Skeletal muscle tissue (tissue), 4 donors: ENCODE results near the gene KRTAP16-1. TPM values are rescaled to one million over a fixed set of nuclear protein-coding genes. Genes with fewer than 3 reads are reported as not detected.

ENCODE experiments used
- H3K27ac ChIP-seq: one replicate; pipeline ENCODE4 v1.7.0; 2013; ENCODE audit warnings: mild to moderate bottlenecking, low read depth, low read length, inconsistent platforms
- H3K27me3 ChIP-seq, 3 donors: one replicate each; pipeline ENCODE4 v1.7.0; 2013; ENCODE audit warnings: low read length in 3 of 3; ENCODE audit not compliant: control insufficient read depth in 3 of 3, insufficient read depth in 3 of 3
- H3K36me3 ChIP-seq, 3 donors: one replicate each; pipeline ENCODE4 v1.7.0; 2013; ENCODE audit warnings: low read length in 3 of 3; ENCODE audit not compliant: control insufficient read depth in 3 of 3, insufficient read depth in 3 of 3
- H3K4me1 ChIP-seq, 3 donors: one replicate each; pipeline ENCODE4 v1.7.0; 2013; ENCODE audit warnings: low read length in 3 of 3, mild to moderate bottlenecking in 3 of 3; ENCODE audit not compliant: control insufficient read depth in 3 of 3, insufficient read depth in 3 of 3
- H3K4me3 ChIP-seq, 3 donors: one replicate each; pipeline ENCODE4 v1.7.0; 2013; ENCODE audit warnings: low read length in 3 of 3
- H3K9ac ChIP-seq, 3 donors: one replicate each; pipeline ENCODE4 v1.7.0; 2013; ENCODE audit warnings: low read length in 3 of 3, mild to moderate bottlenecking in 3 of 3, moderate library complexity in 2 of 3, low read depth in 1 of 3
- H3K9me3 ChIP-seq, 3 donors: one replicate each; pipeline ENCODE4 v1.7.0; 2013; ENCODE audit warnings: low read length in 3 of 3; ENCODE audit not compliant: control insufficient read depth in 3 of 3
- total RNA-seq: library from RNA; depleted of rRNA; stranded (reverse); fragments of >200 nt; gene quantifications from one replicate; pipeline ENCODE4 v1.2.3, GENCODE V29; 2014
- donor health status: Osteomylitis.

The KRTAP16-1 gene
- total RNA-seq, 1 donor from 2014 or later, result not detected

- H3K9ac ChIP-seq, result no peak overlapping the region
- peaks cover 2 to 4% (median 3%) of the 10 kb centered on the region in 3 donors for H3K4me1 ChIP-seq
- H3K27me3 ChIP-seq, result peaks cover 3 to 52% (median 25%) of the 10 kb centered on the region in 3 donors
- H3K36me3 ChIP-seq, result no peaks in the 10 kb centered on the region
- no peak overlapping the region for H3K4me3 ChIP-seq
- H3K9me3 ChIP-seq, result peaks cover 0 to 2% (median 0%) of the 10 kb centered on the region in 3 donors
- H3K27ac ChIP-seq, result no peak overlapping the region
Measured at GRCh38 chr17:41302981-41303380, 6.1 kb downstream of the KRTAP16-1 start.

- H3K9me3 ChIP-seq, result peaks cover 0 to 2% (median 0%) of the 10 kb centered on the region in 3 donors
- no peaks in the 10 kb centered on the region for H3K4me1 ChIP-seq
- no peak within 1 kb of the TSS for H3K27ac ChIP-seq
Measured at GRCh38 chr17:41301916-41302901, 6.9 kb downstream of the KRTAP16-1 start, which contains the start of gene KRTAP29-1. Gene KRTAP29-1, minus strand, starts transcription at chr17:41302851. Its CDS starts 0 bp downstream, at chr17:41302851.

GRCh38 chr17:41301204-41301790, 7.8 kb downstream of the KRTAP16-1 start:
- peaks cover 4 to 40% (median 9%) of the 10 kb centered on the region in 3 donors for H3K27me3 ChIP-seq
- H3K9ac ChIP-seq, result no peak overlapping the region
- peaks cover 0 to 2% (median 0%) of the 10 kb centered on the region in 3 donors for H3K9me3 ChIP-seq
- H3K4me3 ChIP-seq, result no peak overlapping the region
- no peak overlapping the region for H3K27ac ChIP-seq
- no peaks in the 10 kb centered on the region for H3K36me3 ChIP-seq
- H3K4me1 ChIP-seq, result no peaks in the 10 kb centered on the region

More at GRCh38 chr17:41301916-41302901, 6.9 kb downstream of the KRTAP16-1 start, which contains the start of gene KRTAP29-1:
- Histone ChIP-seq H3K36me3 (no peaks in the 10 kb centered on the region), H3K9ac (no peak within 1 kb of the TSS), H3K4me3 (no peak within 1 kb of the TSS), H3K27me3 (peaks cover 4 to 48% (median 17%) of the 10 kb centered on the region in 3 donors)

GRCh38 chr17:41298458-41299135, 10.5 kb downstream of the KRTAP16-1 start:
- H3K27ac ChIP-seq, result no peak overlapping the region
- H3K36me3 ChIP-seq, result no peaks in the 10 kb centered on the region
- no peak overlapping the region for H3K4me3 ChIP-seq
- H3K4me1 ChIP-seq, result no peaks in the 10 kb centered on the region
- no peak overlapping the region for H3K9ac ChIP-seq
- peaks cover under 1 to 33% (median 4%) of the 10 kb centered on the region in 3 donors for H3K27me3 ChIP-seq
- peaks cover 0 to 2% (median 0%) of the 10 kb centered on the region in 3 donors for H3K9me3 ChIP-seq

GRCh38 chr17:41296846-41297245, 12.3 kb downstream of the KRTAP16-1 start:
- no peak overlapping the region for H3K27ac ChIP-seq
- H3K9ac ChIP-seq, result no peak overlapping the region
- no peaks in the 10 kb centered on the region for H3K9me3 ChIP-seq
- H3K36me3 ChIP-seq, result no peaks in the 10 kb centered on the region
- peaks cover 0 to 23% (median 4%) of the 10 kb centered on the region in 3 donors for H3K27me3 ChIP-seq
- no peak overlapping the region for H3K4me3 ChIP-seq
- no peaks in the 10 kb centered on the region for H3K4me1 ChIP-seq

GRCh38 chr17:41294016-41294415, 15.1 kb downstream of the KRTAP16-1 start:
- Histone ChIP-seq H3K9me3 (no peaks in the 10 kb centered on the region), H3K4me3 (no peak overlapping the region), H3K9ac (no peak overlapping the region), H3K27ac (no peak overlapping the region), H3K27me3 (peaks cover 0 to 14% (median 4%) of the 10 kb centered on the region in 3 donors), H3K36me3 (no peaks in the 10 kb centered on the region), H3K4me1 (no peaks in the 10 kb centered on the region)

GRCh38 chr17:41287050-41287449, 22.1 kb downstream of the KRTAP16-1 start:
- Histone ChIP-seq H3K4me1 (no peaks in the 10 kb centered on the region), H3K9ac (no peak overlapping the region), H3K27me3 (peaks cover 0 to 7% (median 5%) of the 10 kb centered on the region in 3 donors), H3K9me3 (no peaks in the 10 kb centered on the region), H3K36me3 (no peaks in the 10 kb centered on the region), H3K27ac (no peak overlapping the region), H3K4me3 (no peak overlapping the region)

GRCh38 chr17:41284546-41284945, 24.6 kb downstream of the KRTAP16-1 start:
- Histone ChIP-seq H3K36me3 (no peaks in the 10 kb centered on the region), H3K9me3 (peaks cover 0 to 3% (median 0%) of the 10 kb centered on the region in 3 donors), H3K4me1 (no peaks in the 10 kb centered on the region), H3K4me3 (no peak overlapping the region), H3K27ac (no peak overlapping the region), H3K9ac (no peak overlapping the region), H3K27me3 (peaks cover 5 to 10% (median 6%) of the 10 kb centered on the region in 3 donors)

- Histone ChIP-seq H3K27me3 (peaks cover 5 to 10% (median 6%) of the 10 kb centered on the region in 3 donors), H3K4me1 (no peaks in the 10 kb centered on the region), H3K4me3 (no peak overlapping the region)
Measured at GRCh38 chr17:41284043-41284442, 25.1 kb downstream of the KRTAP16-1 start.

More at GRCh38 chr17:41284043-41284442, 25.1 kb downstream of the KRTAP16-1 start:
- no peaks in the 10 kb centered on the region for H3K36me3 ChIP-seq
- no peak overlapping the region for H3K27ac ChIP-seq
- no peak overlapping the region for H3K9ac ChIP-seq
- peaks cover 0 to 3% (median 0%) of the 10 kb centered on the region in 3 donors for H3K9me3 ChIP-seq
